OCI-M1 (cell line): ENCODE measurements around the gene TRABD2B.
"Not testable (repeated sequence)": the region's sequence is repeated elsewhere in the genome, so short reads cannot be mapped to it uniquely, and the experiment has no call there.

Experiments
- DNase-seq: peaks from one replicate; lab custom pipeline; 2025; lab: John Stamatoyannopoulos, UW

The TRABD2B gene

DNA sequence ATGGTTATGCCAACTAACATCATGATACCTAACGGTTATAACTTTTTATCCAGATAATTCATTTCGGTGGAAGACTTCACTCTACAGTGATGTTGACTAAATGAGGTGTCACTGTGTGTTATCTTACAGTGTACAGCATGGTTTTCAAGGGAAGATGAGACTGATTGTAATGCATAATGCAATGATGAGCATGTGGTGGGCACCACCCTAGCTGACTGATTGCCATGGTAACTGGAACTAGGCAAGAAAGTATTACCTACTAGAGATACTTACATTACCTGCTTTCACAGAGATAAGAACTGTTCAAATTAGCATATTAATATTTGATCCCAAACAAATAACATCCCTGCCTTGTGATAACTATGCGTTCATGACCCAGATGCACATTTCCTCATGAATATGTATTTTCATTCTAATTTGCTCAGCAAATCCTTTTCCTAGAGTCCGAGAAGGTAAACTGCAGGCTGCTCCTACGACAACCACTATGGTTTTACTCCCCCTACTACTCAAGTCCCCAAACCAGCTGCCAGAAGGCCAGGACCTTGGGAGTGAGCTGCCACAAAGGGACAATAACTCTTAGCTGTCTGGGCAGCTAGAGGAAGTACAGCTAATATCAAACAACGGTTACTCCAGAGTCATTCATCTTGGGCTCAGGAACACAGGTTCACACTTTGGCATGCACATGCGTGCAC lies 29.2 kb downstream of the TRABD2B start:
- DNase-seq: no peak

DNA sequence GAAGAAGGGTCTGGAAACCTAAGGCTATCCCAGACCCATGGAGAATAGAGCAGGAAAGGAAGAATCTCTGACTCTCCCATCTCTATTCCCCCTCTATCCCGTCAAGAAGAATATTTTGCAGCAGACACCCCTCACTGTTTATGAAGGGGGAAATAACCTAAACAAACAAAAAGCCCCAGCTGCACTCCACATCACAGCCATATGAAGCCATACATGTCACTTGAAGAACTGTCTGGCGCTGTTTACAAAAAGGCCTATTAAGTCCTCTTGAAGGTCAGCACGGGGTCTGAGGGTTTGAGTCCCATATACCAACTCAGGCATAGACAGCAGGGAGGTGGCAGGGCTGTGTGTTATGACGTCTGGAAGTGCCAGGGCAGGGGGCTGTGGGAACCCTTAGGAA lies 31.4 kb downstream of the TRABD2B start:
- DNase-seq: no peak

DNA sequence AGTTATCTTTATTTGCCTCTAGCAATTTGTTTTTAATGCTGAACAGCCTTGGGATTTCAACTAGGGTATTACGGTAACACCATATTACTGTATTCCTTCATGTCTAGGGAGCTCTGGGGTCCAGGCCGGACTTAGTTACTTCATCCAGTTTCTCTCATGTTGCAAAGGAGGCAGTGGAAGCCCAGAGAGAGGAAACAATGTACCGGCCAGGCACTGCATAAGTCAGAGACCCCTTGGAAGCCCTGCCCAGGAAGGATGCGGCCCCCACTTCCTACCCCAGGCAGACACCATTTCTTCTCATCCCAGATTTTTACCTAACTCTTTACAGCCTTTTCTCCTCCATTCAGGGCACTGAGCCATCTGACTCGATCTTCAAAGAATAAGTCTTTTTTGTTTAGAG lies 32.5 kb downstream of the TRABD2B start:
- DNase-seq: no peak

DNA sequence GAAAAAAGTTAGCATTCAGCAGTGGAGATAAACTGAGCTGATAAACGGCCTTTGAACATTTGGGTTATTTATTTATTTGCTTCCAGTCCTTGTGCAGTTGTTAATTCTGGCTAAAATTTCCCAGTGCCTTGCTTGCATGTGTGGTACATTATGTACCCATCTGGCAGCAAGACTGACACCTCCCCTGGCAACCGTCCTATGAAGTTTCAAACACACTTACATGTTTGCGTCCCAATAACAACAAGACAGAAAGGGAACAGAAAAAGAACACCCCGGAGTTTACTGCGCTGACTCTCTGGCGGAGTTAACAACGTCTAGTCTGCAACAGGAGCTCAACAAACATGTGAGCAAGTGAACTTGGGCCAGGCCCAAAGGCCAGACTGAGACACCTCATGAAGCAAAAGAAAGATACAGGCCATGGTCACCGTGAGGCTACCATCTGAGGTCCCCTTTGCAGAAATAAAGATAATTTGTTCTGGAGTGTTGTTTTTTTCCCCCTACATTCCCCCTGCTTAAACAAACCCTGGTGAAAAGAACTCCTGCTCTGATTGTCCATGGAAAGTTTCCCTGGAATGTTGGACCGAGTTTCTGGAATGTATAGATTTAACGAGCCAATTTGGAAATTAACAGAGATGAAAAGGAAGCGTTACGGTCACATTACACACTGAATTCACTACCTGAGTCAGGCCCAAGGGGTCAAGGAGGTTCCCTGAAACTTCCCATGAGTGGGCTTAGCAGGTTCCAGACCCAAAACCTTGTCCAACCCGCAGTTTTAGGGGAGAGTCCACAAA lies 33.4 kb downstream of the TRABD2B start:
- no peak for DNase-seq

DNA sequence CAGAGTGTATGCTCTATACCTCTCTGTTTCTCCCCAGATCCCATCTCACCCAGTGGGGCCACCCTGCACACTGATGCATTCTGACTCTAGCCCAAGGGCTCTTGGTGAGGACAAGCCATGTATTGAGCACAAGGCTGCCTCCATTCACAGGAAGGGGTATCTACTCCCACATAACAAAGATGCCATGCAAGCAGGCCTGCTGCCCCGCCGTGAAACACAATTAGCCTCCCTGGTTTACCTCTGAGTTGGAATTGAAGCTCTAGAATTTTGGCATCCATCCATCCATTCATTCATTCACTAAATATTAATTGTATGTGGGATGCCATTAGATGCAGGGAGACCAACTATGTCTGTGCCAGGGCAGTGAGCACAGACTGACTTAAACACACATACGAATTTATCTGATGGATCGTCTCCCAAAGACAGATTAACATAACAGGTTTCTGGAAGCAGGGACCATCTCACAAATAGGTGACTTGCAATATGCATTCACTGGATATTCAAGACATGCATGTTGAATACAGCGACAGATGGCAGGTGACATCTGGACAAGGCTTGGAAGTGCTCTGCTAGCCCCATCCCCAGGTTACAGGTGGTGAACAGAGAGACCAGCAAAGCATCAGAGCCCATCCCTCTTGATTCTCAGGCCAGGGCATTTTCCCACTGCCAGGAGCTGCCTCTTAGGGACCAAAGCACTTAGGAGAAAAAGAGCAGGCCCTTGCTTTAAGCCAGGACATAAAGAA lies 34.3 kb downstream of the TRABD2B start:
- DNase-seq: no peak

DNA sequence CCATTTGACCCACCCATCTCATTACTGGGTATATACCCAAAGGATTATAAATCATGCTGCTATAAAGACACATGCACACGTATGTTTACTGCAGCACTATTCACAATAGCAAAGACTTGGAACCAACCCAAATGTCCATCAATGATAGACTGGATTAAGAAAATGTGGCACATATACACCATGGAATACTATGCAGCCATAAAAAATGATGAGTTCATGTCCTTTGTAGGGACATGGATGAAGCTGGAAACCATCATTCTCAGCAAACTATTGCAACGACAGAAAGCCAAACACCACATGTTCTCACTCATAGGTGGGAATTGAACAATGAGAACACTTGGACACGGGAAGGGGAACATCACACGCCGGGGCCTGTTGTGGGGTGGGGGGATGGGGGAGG lies 35.4 kb downstream of the TRABD2B start:
- not testable (repeated sequence) for DNase-seq

DNA sequence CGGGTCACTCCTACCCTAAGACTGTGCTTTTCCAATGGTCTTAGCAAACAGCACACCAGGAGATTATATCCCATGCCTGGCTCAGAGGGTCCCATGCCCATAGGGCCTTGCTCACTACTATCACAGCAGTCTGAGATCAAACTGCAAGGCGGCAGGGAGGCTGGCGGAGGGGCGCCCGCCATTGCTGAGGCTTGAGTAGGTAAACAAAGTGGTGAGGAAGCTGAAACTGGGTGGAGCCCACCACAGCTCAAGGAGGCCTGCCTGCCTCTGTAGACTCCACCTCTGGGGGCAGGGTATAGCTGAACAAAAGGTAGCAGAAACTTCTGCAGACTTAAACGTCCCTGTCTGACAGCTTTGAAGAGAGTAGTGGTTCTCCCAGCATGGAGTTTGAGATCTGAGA lies 40.7 kb downstream of the TRABD2B start:
- not testable (repeated sequence) for DNase-seq

DNA sequence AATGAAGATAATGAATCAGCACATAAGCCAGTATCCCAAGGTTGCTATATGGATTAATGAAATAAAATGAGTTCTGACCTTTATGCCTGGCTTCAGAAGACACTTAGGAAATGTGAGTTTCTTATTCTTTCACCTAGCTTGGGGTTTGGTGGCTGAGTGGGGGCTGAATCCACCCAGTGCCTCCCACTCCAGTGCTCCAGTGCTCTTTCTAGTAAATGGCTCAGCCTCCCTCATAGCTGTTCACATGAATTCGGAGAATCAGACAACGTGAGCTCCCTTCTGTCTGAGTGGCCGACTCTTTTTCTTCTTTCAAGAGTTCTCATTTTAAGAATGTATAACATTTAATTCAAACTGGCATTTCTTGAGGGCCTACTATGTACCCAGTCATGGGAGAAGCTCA lies 43.5 kb downstream of the TRABD2B start:
- DNase-seq: no peak

DNA sequence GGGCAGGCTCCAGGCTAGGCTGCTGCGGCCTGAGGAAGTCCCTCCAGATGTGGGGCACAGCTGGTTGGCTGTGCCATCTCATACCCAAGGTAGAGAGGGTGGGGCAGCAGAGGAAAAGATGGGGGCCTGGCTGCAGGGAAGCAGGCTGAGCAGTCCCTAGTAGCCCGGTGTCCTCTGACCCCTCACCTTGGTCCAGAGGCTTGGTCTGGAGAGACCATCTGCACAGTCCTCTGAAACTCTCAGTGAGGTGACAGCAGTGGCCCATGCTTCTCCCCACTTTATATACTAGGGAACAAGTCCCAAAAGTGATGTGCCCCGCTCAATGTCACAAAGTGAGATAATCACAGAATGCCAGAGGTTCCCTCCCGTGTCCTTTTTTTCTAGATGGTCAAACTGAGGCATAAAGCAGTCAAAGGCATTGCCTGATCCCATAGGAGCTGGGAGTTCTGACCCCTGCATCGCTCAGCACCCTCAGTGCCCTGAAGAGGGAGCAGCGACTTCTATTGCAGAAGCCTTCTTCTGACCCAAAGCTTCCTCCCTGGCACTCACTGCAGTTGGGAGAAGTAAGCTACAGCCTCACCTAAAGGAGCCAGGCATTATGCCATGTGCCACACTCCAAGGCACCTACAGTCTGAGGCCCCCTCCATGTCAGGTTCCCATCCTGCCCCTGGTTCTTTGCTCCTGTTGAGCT lies 45.5 kb downstream of the TRABD2B start:
- DNase-seq: no peak

DNA sequence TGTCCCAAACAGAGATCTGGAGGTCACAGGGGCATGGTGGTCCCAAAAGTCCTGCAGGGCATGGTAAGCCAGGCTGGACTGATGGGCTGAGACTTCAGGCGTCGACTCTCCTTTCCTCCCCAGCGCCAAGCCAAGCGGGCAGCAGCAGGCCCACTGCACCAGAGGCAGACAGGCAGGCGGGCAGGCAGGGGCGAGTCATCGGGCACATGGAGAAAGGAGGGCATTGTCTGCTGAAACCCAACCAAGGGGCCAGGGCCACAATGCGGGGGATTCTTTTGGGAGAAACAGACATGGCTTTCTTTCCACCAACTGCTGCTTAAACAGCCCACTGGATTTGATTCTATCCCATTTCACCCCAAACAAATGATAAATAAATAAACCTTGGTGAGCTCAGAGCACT lies 46.2 kb downstream of the TRABD2B start:
- DNase-seq: no peak

DNA sequence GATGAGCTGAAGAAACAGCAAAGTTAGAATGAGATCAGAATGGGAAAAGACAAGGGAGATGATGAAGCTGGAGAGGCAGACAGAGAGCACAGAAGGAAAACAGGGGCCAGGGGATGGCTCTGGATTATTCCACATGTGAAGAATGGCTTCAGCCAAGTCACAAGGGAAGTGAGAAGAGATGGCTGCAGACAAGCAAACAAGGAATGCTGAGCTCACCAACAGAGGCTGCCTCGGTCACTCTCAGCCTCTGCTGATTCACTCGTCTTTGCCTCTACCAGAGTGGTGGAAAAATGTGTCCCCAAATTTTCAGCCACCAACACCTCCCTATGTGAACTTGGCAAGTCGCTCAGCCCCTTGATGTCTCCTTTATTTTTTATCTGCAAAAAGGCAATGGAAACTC lies 46.7 kb downstream of the TRABD2B start:
- DNase-seq: no peak

DNA sequence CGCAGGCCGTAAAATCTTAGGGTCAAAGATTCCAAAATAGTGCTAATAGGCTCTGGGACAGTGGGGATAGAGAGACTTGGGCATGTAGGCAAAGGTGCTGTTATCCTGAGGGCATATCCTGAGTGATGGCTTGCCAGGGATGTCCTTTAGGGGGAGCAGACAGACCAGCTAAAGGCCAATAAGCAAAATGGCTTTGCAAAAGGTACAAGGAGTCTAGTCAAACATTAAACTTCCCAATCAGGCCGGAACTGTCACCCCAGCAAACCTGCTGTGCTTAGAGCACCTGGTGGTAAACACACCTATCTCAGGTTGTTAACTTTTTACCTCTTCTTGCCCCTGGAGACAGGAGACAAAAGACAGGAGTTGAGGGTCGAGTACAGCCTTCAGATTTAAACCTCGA lies 49.1 kb downstream of the TRABD2B start:
- DNase-seq: no peak

DNA sequence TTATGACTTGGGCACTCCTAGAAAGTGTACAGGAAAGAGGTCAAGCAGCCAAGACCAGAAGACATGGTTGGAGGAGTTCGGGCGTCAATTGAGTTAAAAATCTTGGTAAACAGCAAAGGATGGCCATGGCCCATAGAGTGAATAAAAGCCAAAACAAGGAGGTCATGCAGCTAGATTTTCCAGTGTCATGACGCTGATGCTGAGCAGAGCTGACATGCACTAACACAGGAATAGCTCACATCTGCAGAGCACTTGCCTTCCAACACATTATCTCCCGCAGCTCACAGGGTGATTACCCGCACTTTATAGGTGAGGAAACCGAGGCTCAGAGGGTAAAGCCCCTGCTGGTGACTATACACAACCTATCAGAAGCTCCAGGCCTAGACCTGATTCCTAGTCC lies 49.7 kb downstream of the TRABD2B start:
- no peak for DNase-seq

DNA sequence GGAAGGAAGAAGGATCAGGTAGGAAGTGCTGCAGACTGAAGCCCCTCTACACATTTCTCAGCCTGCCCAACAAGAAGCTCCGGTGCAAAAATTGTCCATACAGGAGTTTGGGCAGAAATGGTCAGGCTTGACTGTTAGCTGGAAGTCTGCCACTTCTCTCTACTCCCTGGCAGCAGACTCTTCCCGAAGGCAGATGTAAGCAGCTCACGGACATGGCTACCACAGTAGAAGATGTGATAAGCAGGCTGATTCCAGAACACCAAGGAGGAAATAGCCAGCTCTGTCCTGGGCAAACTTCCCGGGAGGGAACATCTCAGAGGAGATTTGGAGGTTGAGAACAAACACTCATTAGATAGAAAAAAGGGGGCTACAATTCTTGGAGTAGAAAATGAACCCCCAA lies 52.6 kb downstream of the TRABD2B start:
- no peak for DNase-seq

DNA sequence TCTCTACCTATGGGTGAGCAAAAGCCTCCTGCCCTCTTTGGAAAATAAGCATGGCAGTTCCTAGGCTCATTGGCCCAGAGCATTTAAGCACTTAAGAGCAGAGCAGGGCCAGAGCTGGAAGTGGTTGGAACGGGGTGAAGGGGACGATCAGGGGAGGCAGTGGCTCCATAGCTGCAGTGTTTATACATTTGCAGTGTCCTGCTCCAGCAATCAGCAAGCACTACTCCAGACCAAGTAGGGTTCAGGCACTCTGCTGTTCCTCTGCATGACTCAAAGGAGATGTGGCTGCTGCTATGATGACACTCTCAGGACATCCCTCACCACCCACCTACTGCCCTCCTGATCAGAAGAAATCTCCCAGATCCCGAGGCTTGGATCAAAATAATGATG lies 55.0 kb downstream of the TRABD2B start:
- no peak for DNase-seq

DNA sequence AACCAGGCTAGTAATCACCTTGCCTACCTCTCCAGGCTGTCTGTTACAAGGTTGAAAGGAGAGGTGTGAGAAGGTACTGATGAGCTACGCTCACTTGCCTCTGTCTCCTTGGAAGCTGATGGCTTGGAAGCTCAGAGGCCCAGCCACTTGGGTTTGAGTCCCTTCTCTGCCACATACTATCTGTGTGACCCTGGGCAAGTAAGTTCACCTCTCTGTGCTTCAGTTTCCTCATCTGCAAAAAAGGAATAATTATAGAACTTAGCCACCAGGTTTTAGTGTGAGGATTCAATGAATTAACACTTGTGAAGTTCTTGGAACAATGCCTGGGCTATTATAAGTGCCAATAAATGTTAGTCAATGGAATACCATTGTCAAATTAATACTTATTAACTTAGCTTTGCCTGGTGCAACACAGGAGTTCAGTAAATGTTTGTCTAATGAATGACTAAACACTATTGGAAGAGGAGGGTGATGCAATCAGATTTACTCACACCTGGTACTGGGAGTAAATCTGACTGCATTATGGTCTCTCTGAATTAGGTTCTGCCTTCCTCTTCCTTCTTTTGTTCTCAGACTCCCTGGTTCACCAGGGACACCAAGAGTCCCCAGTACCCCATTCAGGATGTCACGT lies 55.5 kb downstream of the TRABD2B start:
- no peak for DNase-seq

DNA sequence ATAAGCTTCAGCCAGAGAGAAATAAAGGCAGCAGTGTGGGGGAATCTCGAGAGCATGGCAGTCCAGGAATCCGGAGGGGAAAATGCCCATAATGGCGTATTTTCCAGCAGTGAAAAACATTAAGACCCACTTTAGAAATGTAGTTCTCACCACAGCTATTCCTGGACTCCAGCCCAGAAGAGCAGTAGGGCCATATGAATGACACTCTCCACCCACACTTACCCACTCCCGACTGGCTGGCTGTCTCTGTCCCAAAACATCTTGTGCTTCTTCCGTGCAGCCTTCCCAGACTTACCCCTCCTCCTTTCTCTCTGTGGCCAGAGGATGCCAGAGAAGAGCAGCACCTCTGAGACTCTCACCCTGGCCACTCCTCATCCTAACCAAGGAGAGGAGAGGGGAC lies 56.4 kb downstream of the TRABD2B start:
- DNase-seq: no peak

DNA sequence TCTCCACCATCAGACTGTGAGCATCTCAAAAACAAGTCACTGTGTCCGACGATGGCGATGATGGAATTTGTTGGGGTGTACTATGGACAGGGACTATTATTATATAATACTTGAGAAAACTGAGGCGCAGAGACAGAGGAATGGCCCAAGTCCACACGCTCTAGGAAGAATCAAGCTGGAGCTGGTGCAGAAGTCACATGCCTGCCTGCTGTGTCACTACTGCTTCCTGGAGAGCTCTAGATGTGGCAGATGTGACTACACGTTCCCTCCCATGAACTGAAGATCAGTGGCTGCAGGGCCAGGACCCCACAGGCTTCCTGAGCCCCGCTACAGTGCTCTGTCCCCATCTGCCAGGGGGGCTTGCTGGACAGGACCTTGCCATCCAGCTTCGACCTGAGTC lies 56.9 kb downstream of the TRABD2B start:
- DNase-seq: no peak

DNA sequence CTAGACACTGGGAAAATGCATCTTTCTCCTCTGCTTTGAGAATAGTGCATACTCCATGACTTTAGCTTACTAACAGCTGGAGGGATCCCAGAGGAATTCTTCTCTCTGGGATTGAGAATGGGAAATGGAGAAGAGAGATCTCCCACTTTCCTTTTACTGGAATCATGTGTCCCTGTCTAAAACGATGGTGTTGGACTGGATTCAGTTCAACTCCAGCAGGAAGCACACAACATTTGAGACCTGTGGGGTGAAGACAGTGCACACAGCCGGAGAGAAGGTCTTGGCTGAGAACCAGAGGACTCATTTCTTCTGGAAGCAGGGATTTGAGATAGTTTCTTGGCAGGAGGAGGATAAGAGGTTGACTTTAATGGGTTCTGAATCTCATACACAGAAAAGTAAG lies 58.7 kb downstream of the TRABD2B start:
- no peak for DNase-seq

DNA sequence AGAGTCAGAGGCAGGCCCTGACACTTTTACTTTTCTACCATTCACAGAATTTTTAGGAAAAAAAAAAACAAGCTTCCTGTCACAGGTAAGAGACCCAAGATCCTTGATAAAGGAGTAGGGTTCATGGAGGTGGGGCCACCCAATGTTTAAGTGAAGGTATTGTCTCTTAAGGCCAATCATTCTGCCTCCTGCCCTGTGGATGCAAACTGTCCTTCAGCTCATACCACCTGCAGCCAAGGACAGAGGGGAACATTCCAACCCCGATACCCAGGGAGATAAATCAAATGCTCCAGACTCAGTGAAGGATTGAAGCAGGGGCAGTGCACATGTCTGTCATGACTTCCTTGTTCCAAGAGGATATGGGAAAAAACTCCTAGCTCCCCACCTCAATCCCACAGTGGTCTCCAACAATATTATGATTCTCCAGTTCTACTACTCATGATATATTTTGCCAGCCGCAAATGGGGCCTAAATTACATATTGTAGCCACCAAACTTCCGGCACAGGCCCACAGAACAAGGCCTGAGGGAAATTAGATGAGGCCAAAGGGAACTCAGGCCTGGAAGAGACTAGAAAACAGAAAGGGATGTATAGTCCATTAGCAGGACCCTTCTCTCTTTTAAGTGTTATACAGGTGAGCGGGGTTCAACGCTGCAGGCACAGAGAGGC lies 59.5 kb downstream of the TRABD2B start:
- DNase-seq: no peak

DNA sequence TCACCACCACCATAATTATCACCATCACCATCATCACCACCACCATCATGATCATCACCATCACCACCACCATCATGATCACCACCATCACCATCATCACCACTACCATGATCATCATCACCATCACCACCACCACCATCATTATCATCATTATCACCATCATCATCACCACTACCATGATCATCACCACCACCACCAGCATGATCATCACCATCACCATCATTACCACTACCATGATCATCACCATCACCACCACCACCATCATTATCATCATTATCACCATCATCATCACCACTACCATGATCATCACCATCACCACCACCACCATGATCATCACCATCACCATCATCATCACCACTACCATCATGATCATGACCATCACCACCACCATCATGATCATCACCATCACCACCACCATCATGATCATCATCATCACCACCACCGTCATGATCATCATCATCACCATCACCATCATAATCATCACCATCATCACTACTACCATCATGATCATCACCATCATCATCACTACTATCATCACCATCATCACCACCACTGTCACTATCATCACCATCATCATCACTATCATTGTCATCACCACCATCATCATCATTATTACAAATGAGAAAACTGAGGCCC lies 60.2 kb downstream of the TRABD2B start:
- DNase-seq: no peak
